Esophagus squamous epithelium (tissue), 4 donors: ENCODE measurements around the gene TCP11.
"Not testable (repeated sequence)": the region's sequence is repeated elsewhere in the genome, so short reads cannot be mapped to it uniquely, and the experiment has no call there.

Experiments
- CTCF ChIP-seq, 6 experiments: fragments of 450-650 bp in 4 of 6; fragments of 200-600 bp in 2 of 6; sonication (generic) in 2 of 6; IDR thresholded peaks; one replicate each; pipeline ENCODE4 v1.5.1; 2016 to 2019; ENCODE audit warnings: antibody characterized with exemption in 6 of 6, mild to moderate bottlenecking in 4 of 6, moderate library complexity in 4 of 6
- POLR2A ChIP-seq, 4 donors: fragments of 450-650 bp; IDR thresholded peaks; one replicate each; pipeline ENCODE4 v1.6.1; 2017; ENCODE audit warnings: antibody characterized with exemption in 4 of 4, mild to moderate bottlenecking in 4 of 4, moderate library complexity in 3 of 4

- not testable (repeated sequence) for TF ChIP-seq CTCF, POLR2A (IDR thresholded peaks at IDR 0.05)
Observed at GRCh38 chr6:35138191-35138590, 2.9 kb downstream of the TCP11 start.
